H9 (cell line): ENCODE measurements around the gene TMC3. TPM values are rescaled to one million over a fixed set of nuclear protein-coding genes. Genes with fewer than 3 reads are reported as not detected.

Experiments
- DNase-seq: peaks from one replicate; pipeline ENCODE4 v3.0.0-alpha.2; 2017
- H2AFZ ChIP-seq: one replicate; pipeline ENCODE4 v1.6.1; 2013; ENCODE audit warnings: mild to moderate bottlenecking, low read length, control low read depth, moderate library complexity
- H2AK5ac ChIP-seq: 2 replicates; pipeline ENCODE4 v1.6.1; 2013; ENCODE audit warnings: low read length, control low read depth, mixed read lengths; ENCODE audit not compliant: insufficient read length
- H2BK120ac ChIP-seq: one replicate; pipeline ENCODE4 v1.6.1; 2013; ENCODE audit warnings: low read depth, mild to moderate bottlenecking, low read length, control low read depth, inconsistent platforms; ENCODE audit not compliant: poor library complexity, severe bottlenecking
- H2BK12ac ChIP-seq: 2 replicates; pipeline ENCODE4 v1.6.1; 2013; ENCODE audit warnings: low read length, control low read depth, mixed read lengths, low read depth; ENCODE audit not compliant: insufficient read length
- H2BK15ac ChIP-seq: 2 replicates; pipeline ENCODE4 v1.6.1; 2013; ENCODE audit warnings: low read depth, low read length, control low read depth
- H2BK20ac ChIP-seq: one replicate; pipeline ENCODE4 v1.6.1; 2013; ENCODE audit warnings: low read depth, mild to moderate bottlenecking, low read length, control low read depth, inconsistent platforms; ENCODE audit not compliant: poor library complexity, severe bottlenecking
- H2BK5ac ChIP-seq: 2 replicates; pipeline ENCODE4 v1.6.1; 2013; ENCODE audit warnings: low read length, control low read depth, mixed read lengths; ENCODE audit not compliant: insufficient read length
- H3K14ac ChIP-seq: 2 replicates; pipeline ENCODE4 v1.6.1; 2013; ENCODE audit warnings: low read length, control low read depth; ENCODE audit not compliant: insufficient read depth
- H3K18ac ChIP-seq: 2 replicates; pipeline ENCODE4 v1.6.1; 2013; ENCODE audit warnings: low read depth, mild to moderate bottlenecking, mixed read lengths, low read length, control low read depth; ENCODE audit not compliant: insufficient read length
- H3K23ac ChIP-seq: 2 replicates; pipeline ENCODE4 v1.6.1; 2013; ENCODE audit warnings: low read length, control low read depth, mixed read lengths, low read depth; ENCODE audit not compliant: insufficient read length
- H3K23me2 ChIP-seq: 2 replicates; pipeline ENCODE4 v1.6.1; 2013; ENCODE audit warnings: low read depth, mild to moderate bottlenecking, mixed read lengths, low read length, control low read depth; ENCODE audit not compliant: insufficient read length, poor library complexity, severe bottlenecking
- H3K27ac ChIP-seq: 2 replicates; pipeline ENCODE4 v1.5.1; 2013; ENCODE audit warnings: low read length, control low read depth, mixed read lengths, low read depth; ENCODE audit not compliant: insufficient read length
- H3K27me3 ChIP-seq: 2 replicates; pipeline ENCODE4 v1.6.1; 2013; ENCODE audit warnings: low read length, control low read depth, inconsistent platforms; ENCODE audit not compliant: insufficient read depth
- H3K4ac ChIP-seq: 2 replicates; pipeline ENCODE4 v1.6.1; 2013; ENCODE audit warnings: low read depth, mild to moderate bottlenecking, control low read depth, inconsistent platforms, low read length, moderate library complexity
- H3K4me1 ChIP-seq: 2 replicates; pipeline ENCODE4 v1.6.1; 2013; ENCODE audit warnings: low read length, control low read depth, inconsistent platforms; ENCODE audit not compliant: insufficient read depth
- H3K4me2 ChIP-seq: 2 replicates; pipeline ENCODE4 v1.6.1; 2013; ENCODE audit warnings: low read length, control low read depth, mixed read lengths; ENCODE audit not compliant: insufficient read length, insufficient read depth
- H3K56ac ChIP-seq: 2 replicates; pipeline ENCODE4 v1.6.1; 2013; ENCODE audit warnings: low read depth, mild to moderate bottlenecking, mixed read lengths, low read length, control low read depth; ENCODE audit not compliant: insufficient read length
- H3K79me1 ChIP-seq: 2 replicates; pipeline ENCODE4 v1.6.1; 2013; ENCODE audit warnings: low read depth, mild to moderate bottlenecking, moderate library complexity, low read length, control low read depth, inconsistent platforms; ENCODE audit not compliant: insufficient read depth, poor library complexity, severe bottlenecking
- H3K79me2 ChIP-seq: 2 replicates; pipeline ENCODE4 v1.6.1; 2013; ENCODE audit warnings: low read length, control low read depth, inconsistent platforms; ENCODE audit not compliant: insufficient read depth
- H3K9ac ChIP-seq: 2 replicates; pipeline ENCODE4 v1.6.1; 2013; ENCODE audit warnings: low read length, control low read depth, mixed read lengths; ENCODE audit not compliant: insufficient read length; ENCODE audit errors: extremely low read depth
- H3K9me3 ChIP-seq: one replicate; pipeline ENCODE4 v1.6.1; 2013; ENCODE audit warnings: low read depth, low read length, inconsistent platforms; ENCODE audit not compliant: control insufficient read depth
- H3T11ph ChIP-seq: one replicate; pipeline ENCODE4 v1.6.1; 2013; ENCODE audit warnings: mild to moderate bottlenecking, low read length, control low read depth, inconsistent platforms
- H4K20me1 ChIP-seq: one replicate; pipeline ENCODE4 v1.6.1; 2013; ENCODE audit not compliant: control insufficient read depth, insufficient read length, insufficient read depth
- H4K5ac ChIP-seq: 2 replicates; pipeline ENCODE4 v1.6.1; 2013; ENCODE audit warnings: low read depth, mild to moderate bottlenecking, mixed read lengths, low read length, control low read depth; ENCODE audit not compliant: insufficient read length
- H4K8ac ChIP-seq: replicated peaks from 2 replicates; pipeline ENCODE4 v1.6.1; 2013; ENCODE audit warnings: low read length, control low read depth, mixed read lengths, low read depth; ENCODE audit not compliant: insufficient read length
- H4K91ac ChIP-seq: 2 replicates; pipeline ENCODE4 v1.6.1; 2013; ENCODE audit warnings: low read depth, mild to moderate bottlenecking, moderate library complexity, mixed read lengths, low read length, control low read depth; ENCODE audit not compliant: insufficient read length
- H3K27ac Mint-ChIP-seq, 3 experiments: 2 replicates in 2 of 3; 3 replicates in 1 of 3; pipeline ENCODE4 v1.8.0; 2020 to 2021; ENCODE audit warnings: mixed read lengths in 3 of 3, mild to moderate bottlenecking in 1 of 3, moderate library complexity in 1 of 3
- H3K27me3 Mint-ChIP-seq: 2 replicates; pipeline ENCODE4 v1.8.0; 2021; ENCODE audit warnings: low read depth, mild to moderate bottlenecking, moderate library complexity, mixed read lengths
- H3K36me3 Mint-ChIP-seq, 3 experiments: 2 replicates in 2 of 3; 3 replicates in 1 of 3; pipeline ENCODE4 v1.8.0; 2020 to 2021; ENCODE audit warnings: low read depth in 3 of 3, mixed read lengths in 3 of 3; ENCODE audit not compliant: insufficient read depth in 1 of 3
- H3K4me1 Mint-ChIP-seq, 2 experiments: 2 replicates each; pipeline ENCODE4 v1.8.0; 2020; ENCODE audit warnings: mixed read lengths in 2 of 2
- H3K4me3 Mint-ChIP-seq, 2 experiments: 2 replicates in 1 of 2; 3 replicates in 1 of 2; pipeline ENCODE4 v1.8.0; 2020 to 2021; ENCODE audit warnings: mild to moderate bottlenecking in 2 of 2, mixed read lengths in 2 of 2, moderate library complexity in 1 of 2
- H3K9me3 Mint-ChIP-seq, 2 experiments: 2 replicates in 1 of 2; 3 replicates in 1 of 2; pipeline ENCODE4 v1.8.0; 2020; ENCODE audit warnings: mild to moderate bottlenecking in 2 of 2, mixed read lengths in 2 of 2, moderate library complexity in 1 of 2
- CTCF ChIP-seq: fragments of 200-600 bp; sonication (generic); conservative IDR thresholded peaks from 3 replicates; pipeline ENCODE4 v1.8.0; 2021; ENCODE audit warnings: antibody characterized with exemption, mild to moderate bottlenecking
- WGBS: extraction: QIAGEN DNeasy Blood & Tissue Kit; methylation state at CpG from one replicate; pipeline ENCODE4 v1.1.7; 2013; ENCODE audit warnings: missing lambda C conversion rate, low lambda C conversion rate, mixed read lengths; ENCODE audit not compliant: insufficient read length; ENCODE audit errors: extremely low coverage; 5-methylcytosine and 5-hydroxymethylcytosine counted together
- total RNA-seq: library from RNA; stranded (reverse); gene quantifications from 2 replicates; pipeline ENCODE4 v1.2.1, GENCODE V29; 2021

The TMC3 gene
- total RNA-seq, 1 experiment from 2014 or later, result not detected

DNA sequence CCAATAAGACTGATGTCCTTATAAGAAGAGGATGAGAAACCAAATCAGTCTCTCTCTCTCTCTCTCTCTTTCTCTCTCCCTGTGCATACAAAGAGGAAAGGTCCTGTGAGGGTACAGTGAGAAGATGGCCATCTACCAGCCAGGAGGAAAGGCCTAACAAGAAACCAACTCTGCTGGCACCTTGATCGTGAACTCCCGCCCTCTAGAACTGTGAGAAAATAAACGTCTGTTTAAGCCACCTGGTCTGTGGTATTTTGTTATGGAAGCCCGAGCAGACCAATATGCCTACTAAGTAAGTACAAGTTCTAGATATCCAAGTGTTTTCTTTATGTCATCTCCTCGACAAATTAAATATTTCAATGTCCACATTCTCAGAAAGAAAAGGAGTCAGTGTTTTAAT, 44.9 kb upstream of the TMC3 start:
- no peak overlapping the region for H3T11ph ChIP-seq
- no peaks in the 10 kb centered on the region for H3K79me1 ChIP-seq
- H4K20me1 ChIP-seq, result no peaks in the 10 kb centered on the region
- no peak overlapping the region for H3K14ac ChIP-seq
- H3K18ac ChIP-seq, result no peak overlapping the region
- no peak for TF ChIP-seq CTCF
- H3K56ac ChIP-seq, result no peak overlapping the region
- no peaks in the 10 kb centered on the region for H3K9me3 ChIP-seq
- H4K91ac ChIP-seq, result no peak overlapping the region
- H2BK15ac ChIP-seq, result no peak overlapping the region
- H3K4ac ChIP-seq, result no peak overlapping the region
- no peak overlapping the region for H2AK5ac ChIP-seq
- no peak overlapping the region for H4K5ac ChIP-seq
- no peak overlapping the region for H3K9ac ChIP-seq
- no peak overlapping the region for H2BK12ac ChIP-seq
- no peak for DNase-seq
- H3K27me3 ChIP-seq, result no peaks in the 10 kb centered on the region
- H3K27ac ChIP-seq, result no peak overlapping the region
- no peaks in the 10 kb centered on the region for H3K23me2 ChIP-seq
- no peaks in the 10 kb centered on the region for H3K79me2 ChIP-seq
- no peak overlapping the region for H2BK20ac ChIP-seq
- peak overlapping the region in 2 of 3 experiments; percentile 51 to 89; a peak in 3 of 7 replicates for H3K27ac Mint-ChIP-seq
- no peaks in the 10 kb centered on the region; the same call in 1 of the 2 replicates for H3K27me3 Mint-ChIP-seq
- no peak overlapping the region for H2BK5ac ChIP-seq
- H3K4me2 ChIP-seq, result peak overlapping the region; percentile 85
- no peak overlapping the region; a peak in 3 of 5 replicates for H3K4me3 Mint-ChIP-seq
- H2BK120ac ChIP-seq, result no peak overlapping the region
- H3K23ac ChIP-seq, result no peak overlapping the region
- peaks cover 3% of the 10 kb centered on the region; the same call in 1 of the 2 replicates for H3K4me1 ChIP-seq
- H4K8ac ChIP-seq, result no peak overlapping the region
- peaks cover 18% of the 10 kb centered on the region in 2 experiments for H3K4me1 Mint-ChIP-seq
- no peaks in the 10 kb centered on the region; a peak in 1 of 5 replicates for H3K9me3 Mint-ChIP-seq
- WGBS, result no CpG with 5 or more reads among the region's 5 CpGs
- H2AFZ ChIP-seq, result no peak overlapping the region
- no peaks in the 10 kb centered on the region for H3K36me3 Mint-ChIP-seq
